Right atrium auricular region (tissue), 2 donors: Measurements from ENCODE around the gene THSD7A. TPM values are rescaled to one million over a fixed set of nuclear protein-coding genes. Genes with fewer than 3 reads are reported as not detected.

Experiments
- DNase-seq: peaks from one replicate; pipeline ENCODE4 v3.0.0-alpha.2; 2019; ENCODE audit warnings: low spot score
- H3K27ac ChIP-seq, 2 donors: fragments of 200-600 bp; sonication (generic); 1 replicate in 1 of 2; 2 replicates in 1 of 2; pipeline ENCODE4 v1.5.1; 2016 to 2019
- H3K27me3 ChIP-seq, 2 donors: fragments of 200-600 bp; sonication (generic); one replicate each; pipeline versions ENCODE4 v1.5.1 to v1.6.0; 2017 to 2019
- H3K36me3 ChIP-seq: fragments of 200-600 bp; sonication (generic); one replicate; pipeline ENCODE4 v1.5.1; 2016
- H3K4me1 ChIP-seq, 2 donors: fragments of 200-600 bp; sonication (generic); one replicate each; pipeline versions ENCODE4 v1.5.1 to v1.6.0; 2017 to 2019
- H3K4me3 ChIP-seq, 2 donors: fragments of 200-600 bp; sonication (generic); 1 replicate in 1 of 2; 2 replicates in 1 of 2; pipeline ENCODE4 v1.5.1; 2017 to 2019; ENCODE audit warnings: mild to moderate bottlenecking in 1 of 2, moderate library complexity in 1 of 2
- H3K9me3 ChIP-seq, 2 donors: fragments of 200-600 bp; sonication (generic); one replicate each; pipeline ENCODE4 v1.5.1; 2019
- total RNA-seq, 2 donors: library from RNA; depleted of rRNA; stranded (reverse); fragments of >200 nt; gene quantifications; one replicate each; pipeline ENCODE4 v1.1.0, GENCODE V29; 2016
- TF ChIP-seq, protein P1 (sequence below), 2 donors: fragments of 200-600 bp; sonication (generic); IDR thresholded peaks; one replicate each; pipeline ENCODE4 v1.5.1; 2019; ENCODE audit warnings: antibody characterized with exemption in 2 of 2

Gene THSD7A
- total RNA-seq, 2 donors from 2014 or later: 0.85 to 2.9 TPM

DNA sequence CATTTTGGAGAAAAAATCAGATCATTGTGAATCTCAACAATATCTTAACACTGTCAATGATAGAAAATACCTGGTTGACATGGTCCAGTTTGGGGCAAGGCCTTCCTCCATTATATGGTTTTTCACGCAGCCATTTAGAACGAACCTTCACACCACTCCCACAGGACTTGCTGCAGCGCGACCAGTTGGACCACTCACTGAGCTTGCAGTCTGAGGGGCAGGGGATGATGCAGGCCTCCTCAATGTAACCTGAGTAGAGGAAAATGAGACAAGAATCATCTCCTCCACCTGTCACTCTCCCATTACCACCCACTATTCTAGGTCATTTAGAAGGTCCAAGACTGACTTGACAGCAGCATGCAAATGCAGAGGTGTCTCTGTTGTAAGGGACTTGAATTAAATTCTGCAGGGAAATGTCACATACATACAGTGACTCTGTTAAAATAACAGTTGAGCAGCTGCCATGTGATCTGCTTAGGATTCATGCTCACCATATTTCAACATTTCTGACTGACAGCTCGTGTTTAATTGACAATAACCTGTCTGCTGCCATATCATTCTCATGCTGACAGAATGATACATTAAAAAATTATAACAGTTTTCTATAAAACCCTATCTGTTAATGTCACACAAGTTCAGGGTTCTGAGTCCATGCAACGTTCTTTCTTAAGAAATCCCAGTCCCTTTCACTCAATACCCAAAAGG is 403.0 kb downstream of the THSD7A start:
- H3K9me3 ChIP-seq: no peaks in the 10 kb centered on the region
- TF ChIP-seq, protein P1, sequence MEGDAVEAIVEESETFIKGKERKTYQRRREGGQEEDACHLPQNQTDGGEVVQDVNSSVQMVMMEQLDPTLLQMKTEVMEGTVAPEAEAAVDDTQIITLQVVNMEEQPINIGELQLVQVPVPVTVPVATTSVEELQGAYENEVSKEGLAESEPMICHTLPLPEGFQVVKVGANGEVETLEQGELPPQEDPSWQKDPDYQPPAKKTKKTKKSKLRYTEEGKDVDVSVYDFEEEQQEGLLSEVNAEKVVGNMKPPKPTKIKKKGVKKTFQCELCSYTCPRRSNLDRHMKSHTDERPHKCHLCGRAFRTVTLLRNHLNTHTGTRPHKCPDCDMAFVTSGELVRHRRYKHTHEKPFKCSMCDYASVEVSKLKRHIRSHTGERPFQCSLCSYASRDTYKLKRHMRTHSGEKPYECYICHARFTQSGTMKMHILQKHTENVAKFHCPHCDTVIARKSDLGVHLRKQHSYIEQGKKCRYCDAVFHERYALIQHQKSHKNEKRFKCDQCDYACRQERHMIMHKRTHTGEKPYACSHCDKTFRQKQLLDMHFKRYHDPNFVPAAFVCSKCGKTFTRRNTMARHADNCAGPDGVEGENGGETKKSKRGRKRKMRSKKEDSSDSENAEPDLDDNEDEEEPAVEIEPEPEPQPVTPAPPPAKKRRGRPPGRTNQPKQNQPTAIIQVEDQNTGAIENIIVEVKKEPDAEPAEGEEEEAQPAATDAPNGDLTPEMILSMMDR (IDR thresholded peaks at IDR 0.05): no peak

GRCh38 chr7:11427686-11428273 is 404.2 kb downstream of the THSD7A start:
- TF ChIP-seq, protein P1 (IDR thresholded peaks at IDR 0.05): peak; percentile 49 to 75
- DNase-seq: no peak
- no peaks in the 10 kb centered on the region for H3K36me3 ChIP-seq
- no peak overlapping the region for H3K27ac ChIP-seq
- no peaks in the 10 kb centered on the region for H3K9me3 ChIP-seq
- no peaks in the 10 kb centered on the region for H3K4me1 ChIP-seq
- no peaks in the 10 kb centered on the region for H3K27me3 ChIP-seq
- H3K4me3 ChIP-seq: no peak overlapping the region

More for the DNA sequence above, 403.0 kb downstream of the THSD7A start:
- Histone ChIP-seq H3K27ac (no peak overlapping the region), H3K4me3 (no peak overlapping the region), H3K4me1 (no peaks in the 10 kb centered on the region), H3K27me3 (no peaks in the 10 kb centered on the region), H3K36me3 (no peaks in the 10 kb centered on the region)
- no peak for DNase-seq

DNA sequence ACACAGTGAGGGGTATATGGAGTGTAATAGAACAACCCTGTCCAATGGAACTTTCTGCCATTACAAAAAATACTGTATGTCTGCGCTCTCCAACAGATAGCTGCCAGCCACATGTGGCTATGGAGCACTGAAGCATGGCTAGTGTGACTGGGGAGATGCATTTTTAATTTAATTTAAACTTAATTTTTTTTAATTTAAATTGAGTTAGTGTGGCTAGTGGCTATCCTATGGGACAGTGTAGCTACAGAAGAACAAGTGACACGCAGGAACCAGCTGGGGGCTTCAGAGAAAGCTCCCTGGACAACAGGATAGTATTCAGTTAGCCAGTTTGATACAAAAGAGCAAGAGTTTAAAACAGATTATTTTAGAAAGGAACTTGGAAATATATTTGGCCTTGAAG is 408.0 kb downstream of the THSD7A start:
- no peak for DNase-seq
- Histone ChIP-seq H3K9me3 (no peaks in the 10 kb centered on the region), H3K36me3 (no peaks in the 10 kb centered on the region), H3K4me3 (no peak overlapping the region), H3K27ac (no peak overlapping the region), H3K4me1 (no peaks in the 10 kb centered on the region), H3K27me3 (no peaks in the 10 kb centered on the region)
- TF ChIP-seq, protein P1 (IDR thresholded peaks at IDR 0.05): no peak

- Histone ChIP-seq H3K4me1 (no peaks in the 10 kb centered on the region), H3K27ac (no peak overlapping the region), H3K27me3 (no peaks in the 10 kb centered on the region), H3K36me3 (no peaks in the 10 kb centered on the region), H3K9me3 (no peaks in the 10 kb centered on the region), H3K4me3 (no peak overlapping the region)
- TF ChIP-seq, protein P1 (IDR thresholded peaks at IDR 0.05): no peak
- DNase-seq: no peak
Measured at GRCh38 chr7:11420049-11420448, 411.9 kb downstream of the THSD7A start.

DNA sequence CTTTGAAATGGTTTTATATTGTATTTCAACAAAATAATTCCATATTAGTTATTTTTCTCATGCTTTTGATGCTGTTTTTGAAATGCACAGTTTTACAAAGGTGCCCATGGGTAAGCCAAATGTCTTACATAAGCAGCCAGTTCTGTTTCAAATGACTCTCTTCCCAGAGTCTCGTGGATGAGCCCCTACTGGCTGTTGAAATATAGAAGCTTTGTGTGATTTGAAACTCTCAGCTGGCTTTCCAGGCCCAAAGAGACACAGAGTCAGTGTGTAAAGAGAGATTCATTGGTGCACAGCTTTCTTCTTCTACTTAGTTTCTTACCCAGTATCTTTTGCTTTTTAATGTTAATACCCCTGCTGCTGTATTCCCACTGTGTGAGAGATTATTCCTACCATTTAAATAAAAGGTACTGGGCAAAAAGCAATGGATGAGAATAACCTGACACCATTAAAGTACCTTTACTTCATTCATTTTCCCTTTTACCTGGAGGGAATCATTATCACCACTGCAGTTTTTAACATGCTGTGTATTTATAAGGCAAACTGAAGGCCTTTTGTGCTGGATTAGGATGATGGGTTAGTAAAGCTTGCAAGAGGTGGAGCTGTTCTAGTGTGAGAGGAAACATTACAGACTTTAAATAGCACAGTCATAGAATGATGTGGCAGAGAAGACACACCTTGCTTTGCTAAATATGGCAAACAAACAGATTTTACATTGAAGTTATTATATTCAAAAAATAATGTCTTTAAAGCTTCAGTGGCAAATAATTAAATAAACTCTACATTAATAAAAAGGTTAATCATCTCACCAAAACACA is 415.1 kb downstream of the THSD7A start:
- no peak for DNase-seq
- TF ChIP-seq, protein P1 (IDR thresholded peaks at IDR 0.05): no peak
- no peaks in the 10 kb centered on the region for H3K27me3 ChIP-seq

More for the DNA sequence above, 415.1 kb downstream of the THSD7A start:
- Histone ChIP-seq H3K36me3 (no peaks in the 10 kb centered on the region), H3K27ac (no peak overlapping the region), H3K4me3 (no peak overlapping the region), H3K4me1 (no peaks in the 10 kb centered on the region), H3K9me3 (peaks cover 0 to 8% of the 10 kb centered on the region in 2 donors)
